ENCODE data around the gene RASA3.

The RASA3 gene

GRCh38 chr13:113943821-113944565, 188.4 kb downstream of the RASA3 start:
- DNase-seq (ENCODE audit: low read depth in 1 of 2, low spot score in 1 of 2), result no peak
- TF ChIP-seq GABPA (IDR thresholded peaks at IDR 0.05; ENCODE audit: low read depth) (no peak), SPI1 (IDR thresholded peaks at IDR 0.05; ENCODE audit: borderline replicate concordance, low read depth) (no peak), POLR2AphosphoS5 (IDR thresholded peaks at IDR 0.05; ENCODE audit: low read depth) (no peak), CTCF (IDR thresholded peaks at IDR 0.05; ENCODE audit: insufficient read depth, low read length) (no peak)
- Histone ChIP-seq H3K4me3 (replicated peaks; ENCODE audit: insufficient read depth, low read length) (no peak overlapping the region), H3K27ac (replicated peaks) (no peak overlapping the region), H3K27me3 (ENCODE audit: insufficient read depth, poor library complexity, severe bottlenecking) (peaks cover 8% of the 10 kb centered on the region)

- no peak for DNase-seq (ENCODE audit: low read depth in 1 of 2, low spot score in 1 of 2)
- Histone ChIP-seq H3K27ac (replicated peaks) (no peak overlapping the region), H3K4me3 (replicated peaks; ENCODE audit: insufficient read depth, low read length) (no peak overlapping the region), H3K27me3 (ENCODE audit: insufficient read depth, poor library complexity, severe bottlenecking) (peaks cover 20% of the 10 kb centered on the region)
- no peak for TF ChIP-seq GABPA (IDR thresholded peaks at IDR 0.05; ENCODE audit: low read depth)
- TF ChIP-seq SPI1 (IDR thresholded peaks at IDR 0.05; ENCODE audit: borderline replicate concordance, low read depth), result no peak
- TF ChIP-seq POLR2AphosphoS5 (IDR thresholded peaks at IDR 0.05; ENCODE audit: low read depth), result no peak
- TF ChIP-seq REST (IDR thresholded peaks at IDR 0.05; ENCODE audit: insufficient replicate concordance, low read depth), result no peak
- no peak for TF ChIP-seq CTCF (IDR thresholded peaks at IDR 0.05; ENCODE audit: insufficient read depth, low read length)
Measured at GRCh38 chr13:113942591-113943103, 189.8 kb downstream of the RASA3 start.

GRCh38 chr13:113941571-113942191, 190.7 kb downstream of the RASA3 start:
- no peak for DNase-seq (ENCODE audit: low read depth in 1 of 2, low spot score in 1 of 2)
- no peak overlapping the region for H3K4me3 ChIP-seq (replicated peaks; ENCODE audit: insufficient read depth, low read length)
- no peak overlapping the region for H3K27ac ChIP-seq (replicated peaks)
- TF ChIP-seq SPI1 (IDR thresholded peaks at IDR 0.05; ENCODE audit: borderline replicate concordance, low read depth) (no peak), REST (IDR thresholded peaks at IDR 0.05; ENCODE audit: insufficient replicate concordance, low read depth) (no peak), CTCF (IDR thresholded peaks at IDR 0.05; ENCODE audit: insufficient read depth, low read length) (no peak), POLR2AphosphoS5 (IDR thresholded peaks at IDR 0.05; ENCODE audit: low read depth) (no peak), GABPA (IDR thresholded peaks at IDR 0.05; ENCODE audit: low read depth) (no peak)
- H3K27me3 ChIP-seq (ENCODE audit: insufficient read depth, poor library complexity, severe bottlenecking), result peaks cover 30% of the 10 kb centered on the region
